OCI-LY7 (cell line): ENCODE results near the gene SMAP1.

ENCODE experiments used
- EZH2phosphoT487 ChIP-seq: fragments of 200-600 bp; sonication (generic); IDR thresholded peaks from 2 replicates; pipeline ENCODE4 v1.6.1; 2018; ENCODE audit warnings: low read depth, borderline replicate concordance, mild to moderate bottlenecking, mixed run types, antibody characterized with exemption, low read length, moderate library complexity, mixed read lengths
- TF ChIP-seq, protein P1 (sequence below): fragments of 200-600 bp; sonication (generic); conservative IDR thresholded peaks from 2 replicates; pipeline ENCODE4 v1.5.1; 2014; ENCODE audit warnings: mild to moderate bottlenecking, antibody characterized with exemption, low read length, moderate library complexity, mixed read lengths

DNA sequence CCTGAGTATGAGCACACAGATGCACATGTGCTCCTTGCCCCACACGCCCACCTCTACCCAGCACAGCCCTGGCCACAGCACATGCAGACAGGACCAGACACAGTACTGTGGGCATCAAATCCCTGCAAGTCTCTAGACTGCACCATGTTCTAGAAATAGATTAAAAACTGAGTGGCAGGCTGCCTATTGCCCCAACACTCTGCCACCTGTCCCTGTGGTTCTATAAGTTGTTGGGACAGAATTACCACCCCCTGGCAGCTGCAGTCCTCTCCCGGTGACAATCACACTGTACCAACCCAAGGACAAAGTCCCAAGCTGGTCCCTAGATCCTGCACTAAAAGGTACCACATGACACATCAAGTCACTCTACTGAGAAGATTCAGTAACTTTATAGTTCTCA, 219.0 kb downstream of the SMAP1 start:
- TF ChIP-seq, protein P1, sequence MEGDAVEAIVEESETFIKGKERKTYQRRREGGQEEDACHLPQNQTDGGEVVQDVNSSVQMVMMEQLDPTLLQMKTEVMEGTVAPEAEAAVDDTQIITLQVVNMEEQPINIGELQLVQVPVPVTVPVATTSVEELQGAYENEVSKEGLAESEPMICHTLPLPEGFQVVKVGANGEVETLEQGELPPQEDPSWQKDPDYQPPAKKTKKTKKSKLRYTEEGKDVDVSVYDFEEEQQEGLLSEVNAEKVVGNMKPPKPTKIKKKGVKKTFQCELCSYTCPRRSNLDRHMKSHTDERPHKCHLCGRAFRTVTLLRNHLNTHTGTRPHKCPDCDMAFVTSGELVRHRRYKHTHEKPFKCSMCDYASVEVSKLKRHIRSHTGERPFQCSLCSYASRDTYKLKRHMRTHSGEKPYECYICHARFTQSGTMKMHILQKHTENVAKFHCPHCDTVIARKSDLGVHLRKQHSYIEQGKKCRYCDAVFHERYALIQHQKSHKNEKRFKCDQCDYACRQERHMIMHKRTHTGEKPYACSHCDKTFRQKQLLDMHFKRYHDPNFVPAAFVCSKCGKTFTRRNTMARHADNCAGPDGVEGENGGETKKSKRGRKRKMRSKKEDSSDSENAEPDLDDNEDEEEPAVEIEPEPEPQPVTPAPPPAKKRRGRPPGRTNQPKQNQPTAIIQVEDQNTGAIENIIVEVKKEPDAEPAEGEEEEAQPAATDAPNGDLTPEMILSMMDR = no peak
- no peak for TF ChIP-seq EZH2phosphoT487
